Ishikawa (cell line): Measurements from ENCODE around the gene LCA5.

Experiments used
- CEBPB ChIP-seq: IDR thresholded peaks from 2 replicates; pipeline ENCODE4 v1.6.1; 2012
- CREB1 ChIP-seq: IDR thresholded peaks from 2 replicates; pipeline ENCODE4 v1.6.1; 2012; ENCODE audit warnings: low read depth
- EGR1 ChIP-seq: IDR thresholded peaks from 2 replicates; pipeline ENCODE4 v1.6.1; 2012
- EP300 ChIP-seq: IDR thresholded peaks from 2 replicates; pipeline ENCODE4 v1.6.1; 2012; ENCODE audit warnings: borderline replicate concordance
- FOXM1 ChIP-seq: IDR thresholded peaks from 2 replicates; pipeline ENCODE4 v1.6.1; 2012; ENCODE audit warnings: low read depth, borderline replicate concordance
- NFIC ChIP-seq: IDR thresholded peaks from 2 replicates; pipeline ENCODE4 v1.6.1; 2012
- RAD21 ChIP-seq: IDR thresholded peaks from 2 replicates; pipeline ENCODE4 v1.6.1; 2012; ENCODE audit warnings: low read depth
- REST ChIP-seq: IDR thresholded peaks from 2 replicates; pipeline ENCODE4 v1.6.1; 2012; ENCODE audit warnings: low read depth, mild to moderate bottlenecking
- TAF1 ChIP-seq: IDR thresholded peaks from 2 replicates; pipeline ENCODE4 v1.6.1; 2012; ENCODE audit warnings: low read depth, mild to moderate bottlenecking
- TCF12 ChIP-seq: IDR thresholded peaks from 2 replicates; pipeline ENCODE4 v1.6.1; 2012; ENCODE audit warnings: low read depth
- TEAD4 ChIP-seq: IDR thresholded peaks from 2 replicates; pipeline ENCODE4 v1.6.1; 2012
- YY1 ChIP-seq: IDR thresholded peaks from 2 replicates; pipeline ENCODE4 v1.6.1; 2012; ENCODE audit warnings: low read depth
- ZBTB7A ChIP-seq: IDR thresholded peaks from 2 replicates; pipeline ENCODE4 v1.6.1; 2012; ENCODE audit warnings: low read depth
- TF ChIP-seq, protein P1 (sequence below): IDR thresholded peaks from 2 replicates; pipeline ENCODE4 v1.6.1; 2012
- TF ChIP-seq, protein P2 (sequence below): IDR thresholded peaks from 2 replicates; pipeline ENCODE4 v1.6.1; 2012

Gene LCA5

GRCh38 chr6:79526897-79527296 lies 10.3 kb downstream of the LCA5 start:
- TF ChIP-seq EGR1 (no peak), NFIC (no peak), ZBTB7A (no peak)

DNA sequence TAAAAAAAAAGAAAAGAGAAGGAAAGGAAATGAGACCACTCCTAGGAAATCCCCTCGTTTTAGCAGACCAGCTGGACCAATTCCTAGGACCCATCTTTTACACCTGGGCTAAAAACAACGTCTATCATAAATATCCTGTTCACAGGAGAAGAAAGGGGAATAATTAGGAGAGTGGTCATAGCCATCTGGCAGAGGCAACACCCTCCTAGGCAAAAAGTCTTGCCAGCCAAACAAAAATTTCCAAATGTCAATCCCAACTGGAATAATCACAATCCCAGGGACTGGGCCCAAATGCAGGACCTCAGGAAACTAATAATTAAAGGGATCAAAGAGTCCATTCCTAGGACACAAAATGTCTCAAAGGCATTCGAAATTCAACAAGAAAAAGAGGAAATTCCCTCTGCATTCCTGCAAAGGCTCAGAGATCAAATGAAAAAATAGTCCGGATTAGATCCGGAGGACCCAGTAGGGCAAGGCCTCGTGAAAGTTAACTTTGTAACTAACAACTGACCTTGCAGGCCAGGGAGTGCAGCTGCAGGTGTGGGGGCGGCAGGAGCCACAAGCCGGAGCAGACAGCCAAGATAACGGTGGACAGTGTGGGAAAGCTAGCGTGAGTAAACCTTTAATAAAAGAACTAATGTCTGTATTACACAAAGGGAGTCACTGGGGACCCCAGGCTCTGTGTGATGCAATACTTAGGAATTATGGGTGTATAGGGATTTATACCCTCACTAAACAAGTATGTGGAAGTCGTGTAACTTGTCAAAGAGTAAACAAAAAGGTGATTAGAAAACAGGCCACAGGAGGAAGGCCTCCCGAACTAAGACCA lies 11.7 kb downstream of the LCA5 start:
- TF ChIP-seq TAF1 (no peak), CREB1 (no peak), NFIC (no peak), TCF12 (no peak), ZBTB7A (no peak), EGR1 (no peak), CEBPB (no peak), FOXM1 (no peak), EP300 (no peak), YY1 (no peak), REST (no peak), RAD21 (no peak), TEAD4 (no peak)
- TF ChIP-seq, protein P1, sequence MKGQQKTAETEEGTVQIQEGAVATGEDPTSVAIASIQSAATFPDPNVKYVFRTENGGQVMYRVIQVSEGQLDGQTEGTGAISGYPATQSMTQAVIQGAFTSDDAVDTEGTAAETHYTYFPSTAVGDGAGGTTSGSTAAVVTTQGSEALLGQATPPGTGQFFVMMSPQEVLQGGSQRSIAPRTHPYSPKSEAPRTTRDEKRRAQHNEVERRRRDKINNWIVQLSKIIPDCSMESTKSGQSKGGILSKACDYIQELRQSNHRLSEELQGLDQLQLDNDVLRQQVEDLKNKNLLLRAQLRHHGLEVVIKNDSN = no peak
- TF ChIP-seq, protein P2, sequence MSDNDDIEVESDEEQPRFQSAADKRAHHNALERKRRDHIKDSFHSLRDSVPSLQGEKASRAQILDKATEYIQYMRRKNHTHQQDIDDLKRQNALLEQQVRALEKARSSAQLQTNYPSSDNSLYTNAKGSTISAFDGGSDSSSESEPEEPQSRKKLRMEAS = no peak

GRCh38 chr6:79524065-79524464 lies 13.2 kb downstream of the LCA5 start:
- TF ChIP-seq NFIC (no peak), FOXM1 (no peak), YY1 (no peak), TCF12 (no peak), ZBTB7A (no peak)

DNA sequence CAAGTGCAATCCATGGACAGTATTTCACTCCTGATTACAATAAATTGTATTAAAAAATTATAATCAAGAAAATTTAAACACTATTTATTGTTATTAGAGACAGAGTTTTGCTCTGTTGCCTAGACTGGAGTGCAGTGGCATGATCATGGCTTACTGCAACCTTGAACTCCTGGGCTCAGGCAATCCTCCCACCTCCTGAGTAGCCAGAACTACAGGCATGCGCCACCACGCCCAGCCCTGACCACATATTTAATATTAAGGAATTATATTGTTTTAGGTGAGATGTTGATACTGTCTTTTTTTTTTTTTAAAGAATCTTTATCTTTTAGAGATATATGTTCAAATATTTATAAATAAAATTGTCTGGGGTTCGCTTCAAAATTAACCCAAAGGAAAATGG lies 14.6 kb downstream of the LCA5 start:
- TF ChIP-seq CEBPB (no peak), EP300 (no peak), TCF12 (no peak), REST (no peak), ZBTB7A (no peak), CREB1 (no peak), NFIC (no peak), FOXM1 (no peak), EGR1 (no peak), TAF1 (no peak), RAD21 (no peak), TEAD4 (no peak), YY1 (no peak)
- TF ChIP-seq, protein P1 = no peak
- TF ChIP-seq, protein P2 = no peak

GRCh38 chr6:79520534-79520933 lies 16.7 kb downstream of the LCA5 start:
- TF ChIP-seq TAF1 (no peak), CEBPB (no peak), ZBTB7A (no peak), RAD21 (no peak), EGR1 (no peak), NFIC (no peak), FOXM1 (no peak), TEAD4 (no peak)
- TF ChIP-seq, protein P1 = no peak

GRCh38 chr6:79518842-79519241 lies 18.4 kb downstream of the LCA5 start:
- TF ChIP-seq, protein P1 = no peak
- TF ChIP-seq CEBPB = no peak
- TF ChIP-seq EP300 = no peak
- TF ChIP-seq REST = no peak
- TF ChIP-seq NFIC = no peak
- TF ChIP-seq FOXM1 = no peak
- TF ChIP-seq TEAD4 = no peak
- no peak for TF ChIP-seq CREB1
- TF ChIP-seq TCF12 = no peak
- TF ChIP-seq, protein P2 = no peak
- TF ChIP-seq ZBTB7A = no peak
- TF ChIP-seq YY1 = no peak
- TF ChIP-seq EGR1 = no peak
- TF ChIP-seq RAD21 = no peak
- no peak for TF ChIP-seq TAF1
